ENCODE results near the gene MAN1B1. TPM values are rescaled to one million over a fixed set of nuclear protein-coding genes. Genes with fewer than 3 reads are reported as not detected.
A peak's percentile ranks its signal among the peaks of the same experiment; 100 is the strongest.

Gene MAN1B1
- total RNA-seq, 1 donor from 2014 or later, result 24.6 TPM

GRCh38 chr9:137127301-137128157 is 40.7 kb downstream of the MAN1B1 start:
- TF ChIP-seq EZH2 (IDR thresholded peaks at IDR 0.05) (no peak), CTCF (IDR thresholded peaks at IDR 0.05) (no peak), EZH2phosphoT487 (IDR thresholded peaks at IDR 0.05) (no peak)
- H3K4me1 Mint-ChIP-seq, result peaks cover 25% of the 10 kb centered on the region
- H3K9ac ChIP-seq, result no peak overlapping the region
- H3K4me1 ChIP-seq, result peaks cover 7% of the 10 kb centered on the region
- no peak overlapping the region for H3K27ac ChIP-seq
- no peaks in the 10 kb centered on the region for H3K9me3 ChIP-seq (ENCODE audit: low read depth)
- H3F3A ChIP-seq (ENCODE audit: low read depth), result peaks cover 4% of the 10 kb centered on the region
- no peak overlapping the region for H3K27ac Mint-ChIP-seq
- H3K27me3 ChIP-seq, result peaks cover 25% of the 10 kb centered on the region
- H4K20me1 ChIP-seq (ENCODE audit: low read depth), result peaks cover 18% of the 10 kb centered on the region
- peak overlapping the region; percentile 89 for H3K4me3 Mint-ChIP-seq
- H3K4me2 ChIP-seq, result no peak overlapping the region
- H3K36me3 Mint-ChIP-seq, result no peaks in the 10 kb centered on the region
- peaks cover 22% of the 10 kb centered on the region for H3K79me2 ChIP-seq (ENCODE audit: low read depth)
- peaks cover 11% of the 10 kb centered on the region for H3K27me3 Mint-ChIP-seq (ENCODE audit: insufficient read depth, low read depth)
- DNase-seq (ENCODE audit: low spot score), result no peak
- no peaks in the 10 kb centered on the region for H3K36me3 ChIP-seq
- H2AFZ ChIP-seq (replicated peaks), result no peak overlapping the region
- H3K4me3 ChIP-seq, result no peak overlapping the region
- H3K9me3 Mint-ChIP-seq, result no peaks in the 10 kb centered on the region

- Mint-ChIP-seq H3K27me3 (ENCODE audit: insufficient read depth, low read depth) (peaks cover 18% of the 10 kb centered on the region), H3K9me3 (no peaks in the 10 kb centered on the region), H3K4me1 (peaks cover 22% of the 10 kb centered on the region), H3K36me3 (no peaks in the 10 kb centered on the region), H3K27ac (peak overlapping the region; percentile 72), H3K4me3 (peak overlapping the region; percentile 89)
- peaks cover 32% of the 10 kb centered on the region for H3K27me3 ChIP-seq
- H3K27ac ChIP-seq, result no peak overlapping the region
- peaks cover 2% of the 10 kb centered on the region for H3F3A ChIP-seq (ENCODE audit: low read depth)
- peak overlapping the region; percentile 83 for H3K4me3 ChIP-seq
- H4K20me1 ChIP-seq (ENCODE audit: low read depth), result peaks cover 18% of the 10 kb centered on the region
- peaks cover 22% of the 10 kb centered on the region for H3K79me2 ChIP-seq (ENCODE audit: low read depth)
- no peak overlapping the region for H2AFZ ChIP-seq (replicated peaks)
- H3K4me2 ChIP-seq, result peak overlapping the region; percentile 86
- no peak overlapping the region for H3K9ac ChIP-seq
- peaks cover 7% of the 10 kb centered on the region for H3K4me1 ChIP-seq
- no peak for DNase-seq (ENCODE audit: low spot score)
- H3K36me3 ChIP-seq, result no peaks in the 10 kb centered on the region
- H3K9me3 ChIP-seq (ENCODE audit: low read depth), result no peaks in the 10 kb centered on the region
- TF ChIP-seq EZH2phosphoT487 (IDR thresholded peaks at IDR 0.05) (no peak), EZH2 (IDR thresholded peaks at IDR 0.05) (no peak), CTCF (IDR thresholded peaks at IDR 0.05) (no peak)
Measured at GRCh38 chr9:137128158-137128861, 41.5 kb downstream of the MAN1B1 start.

GRCh38 chr9:137128862-137129455 is 42.2 kb downstream of the MAN1B1 start:
- TF ChIP-seq CTCF (IDR thresholded peaks at IDR 0.05), result no peak
- peak; percentile 21 for TF ChIP-seq EZH2 (IDR thresholded peaks at IDR 0.05)
- TF ChIP-seq EZH2phosphoT487 (IDR thresholded peaks at IDR 0.05), result no peak
- H3K27me3 Mint-ChIP-seq (ENCODE audit: insufficient read depth, low read depth), result peaks cover 18% of the 10 kb centered on the region
- Histone ChIP-seq H3K4me1 (peaks cover 7% of the 10 kb centered on the region), H3K9ac (peak overlapping the region; percentile 33), H3K4me3 (peak overlapping the region; percentile 83), H3K4me2 (peak overlapping the region; percentile 86), H3K9me3 (ENCODE audit: low read depth) (no peaks in the 10 kb centered on the region), H3F3A (ENCODE audit: low read depth) (peaks cover 2% of the 10 kb centered on the region), H3K27ac (no peak overlapping the region), H3K36me3 (no peaks in the 10 kb centered on the region), H3K79me2 (ENCODE audit: low read depth) (peaks cover 22% of the 10 kb centered on the region), H3K27me3 (peaks cover 39% of the 10 kb centered on the region), H4K20me1 (ENCODE audit: low read depth) (peaks cover 17% of the 10 kb centered on the region), H2AFZ (replicated peaks) (peak overlapping the region; percentile 75)
- H3K4me3 Mint-ChIP-seq, result peak overlapping the region; percentile 89
- H3K4me1 Mint-ChIP-seq, result peaks cover 22% of the 10 kb centered on the region
- H3K27ac Mint-ChIP-seq, result peak overlapping the region; percentile 72
- no peaks in the 10 kb centered on the region for H3K36me3 Mint-ChIP-seq
- H3K9me3 Mint-ChIP-seq, result no peaks in the 10 kb centered on the region
- peak; percentile 46 for DNase-seq (ENCODE audit: low spot score)
